Testis (tissue), 2 donors: Measurements from ENCODE around the gene COMMD10.

Experiments
- CTCF ChIP-seq, 3 experiments: fragments of 450-650 bp in 2 of 3; fragments of 200-600 bp in 1 of 3; sonication (generic) in 1 of 3; IDR thresholded peaks; one replicate each; pipeline ENCODE4 v1.5.1; 2016 to 2019; ENCODE audit warnings: antibody characterized with exemption in 3 of 3, mild to moderate bottlenecking in 2 of 3, moderate library complexity in 1 of 3
- POLR2A ChIP-seq: fragments of 450-650 bp; IDR thresholded peaks from one replicate; pipeline ENCODE4 v1.6.1; 2017; ENCODE audit warnings: antibody characterized with exemption, mild to moderate bottlenecking, moderate library complexity

GRCh38 chr5:116115163-116115562, 30.3 kb downstream of the COMMD10 start:
- TF ChIP-seq CTCF (IDR thresholded peaks at IDR 0.05): no peak
- TF ChIP-seq POLR2A: no peak
